Gastroesophageal sphincter (tissue), 4 donors: ENCODE results near the gene FANCI. TPM values are rescaled to one million over a fixed set of nuclear protein-coding genes. Genes with fewer than 3 reads are reported as not detected.
"Not testable (repeated sequence)": the region's sequence is repeated elsewhere in the genome, so short reads cannot be mapped to it uniquely, and the experiment has no call there.

Source experiments
- ATAC-seq: fragments of 150-250 bp; one replicate; pipeline ENCODE4 v1.9.1; 2016; ENCODE audit warnings: mild to moderate bottlenecking, moderate library complexity
- H3K27ac ChIP-seq, 4 donors: fragments of 200-600 bp; sonication (generic) in 3 of 4; 1 replicate in 3 of 4; 2 replicates in 1 of 4; pipeline ENCODE4 v1.5.1; 2016 to 2019
- H3K27me3 ChIP-seq: fragments of 200-600 bp; sonication (generic); one replicate; pipeline ENCODE4 v1.5.1; 2019
- H3K36me3 ChIP-seq, 2 donors: fragments of 200-600 bp; sonication (generic); one replicate each; pipeline ENCODE4 v1.5.1; 2019; ENCODE audit warnings: control low read depth in 1 of 2
- H3K4me1 ChIP-seq, 3 donors: fragments of 200-600 bp; sonication (generic); 1 replicate in 2 of 3; 2 replicates in 1 of 3; pipeline ENCODE4 v1.5.1; 2016 to 2019; ENCODE audit warnings: control low read depth in 2 of 3
- H3K4me3 ChIP-seq, 2 donors: fragments of 200-600 bp; sonication (generic); one replicate each; pipeline ENCODE4 v1.5.1; 2019; ENCODE audit warnings: mild to moderate bottlenecking in 1 of 2, moderate library complexity in 1 of 2
- H3K9me3 ChIP-seq, 3 donors: fragments of 200-600 bp; sonication (generic); one replicate each; pipeline ENCODE4 v1.5.1; 2017 to 2019; ENCODE audit warnings: control low read depth in 2 of 3
- CTCF ChIP-seq, 4 experiments: fragments of 200-600 bp in 2 of 4; fragments of 450-650 bp in 2 of 4; sonication (generic) in 1 of 4; IDR thresholded peaks; one replicate each; pipeline ENCODE4 v1.5.1; 2017 to 2019; ENCODE audit warnings: antibody characterized with exemption in 4 of 4, mild to moderate bottlenecking in 2 of 4, moderate library complexity in 2 of 4
- EP300 ChIP-seq: sonication (generic); formaldehyde crosslinking; IDR thresholded peaks from one replicate; pipeline ENCODE4 v1.6.1; 2017; ENCODE audit warnings: antibody characterized with exemption, mild to moderate bottlenecking
- POLR2A ChIP-seq, 2 donors: fragments of 450-650 bp; IDR thresholded peaks; one replicate each; pipeline ENCODE4 v1.6.1; 2017; ENCODE audit warnings: antibody characterized with exemption in 2 of 2, mild to moderate bottlenecking in 2 of 2, moderate library complexity in 1 of 2
- POLR2AphosphoS5 ChIP-seq: sonication (generic); formaldehyde crosslinking; IDR thresholded peaks from one replicate; pipeline ENCODE4 v1.6.1; 2017; ENCODE audit warnings: antibody characterized with exemption
- WGBS, 2 donors: methylation state at CpG; one replicate each; pipeline ENCODE4 v1.1.5; 2018; ENCODE audit warnings: low coverage in 1 of 2; 5-methylcytosine and 5-hydroxymethylcytosine counted together
- total RNA-seq, 4 donors: library from RNA; depleted of rRNA; stranded (reverse); fragments of >200 nt; gene quantifications; one replicate each; pipeline ENCODE4 v1.1.0, GENCODE V29; 2016

Gene FANCI
- total RNA-seq, 4 donors from 2014 or later = 1.9 to 12.5 (median 7.1) TPM

- Histone ChIP-seq H3K9me3 (no peaks in the 10 kb centered on the region), H3K4me3 (peak overlapping the region; percentile 54 to 76), H3K27me3 (no peaks in the 10 kb centered on the region), H3K27ac (peak overlapping the region in 1 of 4 donors; percentile 76), H3K36me3 (no peaks in the 10 kb centered on the region), H3K4me1 (peaks cover 3 to 19% (median 6%) of the 10 kb centered on the region in 3 donors)
- 0% methylated on average over 2 of the region's 6 CpGs; no CpG with 5 or more reads in 1 of the 2 donors for WGBS, 2 donors
- TF ChIP-seq EP300 = no peak
- TF ChIP-seq CTCF (IDR thresholded peaks at IDR 0.05) = no peak
- TF ChIP-seq POLR2AphosphoS5 = no peak
- no peak for TF ChIP-seq POLR2A (IDR thresholded peaks at IDR 0.05)
- no peak for ATAC-seq
Measured at GRCh38 chr15:89244574-89244903, 760 bp downstream of the FANCI start.

GRCh38 chr15:89247446-89247845 lies 3.7 kb downstream of the FANCI start:
- H3K27me3 ChIP-seq = no peaks in the 10 kb centered on the region
- H3K36me3 ChIP-seq = no peaks in the 10 kb centered on the region
- H3K9me3 ChIP-seq = no peaks in the 10 kb centered on the region
- 68 to 89% methylated on average over 2 of the region's 2 CpGs for WGBS, 2 donors
- no peak overlapping the region for H3K27ac ChIP-seq
- H3K4me1 ChIP-seq = peaks cover 3 to 19% (median 6%) of the 10 kb centered on the region in 3 donors
- no peak for ATAC-seq
- no peak overlapping the region for H3K4me3 ChIP-seq
- TF ChIP-seq POLR2A (IDR thresholded peaks at IDR 0.05) (no peak), POLR2AphosphoS5 (no peak), CTCF (IDR thresholded peaks at IDR 0.05) (no peak), EP300 (no peak)

GRCh38 chr15:89248584-89248983 lies 4.8 kb downstream of the FANCI start:
- no peak for ATAC-seq
- no peaks in the 10 kb centered on the region for H3K9me3 ChIP-seq
- no peaks in the 10 kb centered on the region for H3K27me3 ChIP-seq
- H3K4me3 ChIP-seq = no peak overlapping the region
- H3K36me3 ChIP-seq = no peaks in the 10 kb centered on the region
- H3K4me1 ChIP-seq = peaks cover 3 to 11% (median 6%) of the 10 kb centered on the region in 3 donors
- TF ChIP-seq POLR2A (IDR thresholded peaks at IDR 0.05) = no peak
- no peak for TF ChIP-seq EP300
- TF ChIP-seq POLR2AphosphoS5 = no peak
- no peak for TF ChIP-seq CTCF (IDR thresholded peaks at IDR 0.05)
- 94 to 96% methylated on average over 2 of the region's 2 CpGs for WGBS, 2 donors
- H3K27ac ChIP-seq = no peak overlapping the region

- not testable (repeated sequence) for H3K27ac ChIP-seq, H3K4me1 ChIP-seq, H3K36me3 ChIP-seq, H3K9me3 ChIP-seq, H3K4me3 ChIP-seq, ATAC-seq, H3K27me3 ChIP-seq
- 83 to 97% methylated on average over 1 to 2 of the region's 5 CpGs for WGBS, 2 donors
Measured at GRCh38 chr15:89250142-89250541, 6.4 kb downstream of the FANCI start.

- 93% methylated on average over 4 of the region's 4 CpGs; no CpG with 5 or more reads in 1 of the 2 donors for WGBS, 2 donors
- H3K4me3 ChIP-seq, H3K27ac ChIP-seq, H3K36me3 ChIP-seq, ATAC-seq, H3K27me3 ChIP-seq, H3K9me3 ChIP-seq, H3K4me1 ChIP-seq: not testable (repeated sequence)
Measured at GRCh38 chr15:89277281-89277680, 33.5 kb downstream of the FANCI start.

GRCh38 chr15:89278307-89278706 lies 34.5 kb downstream of the FANCI start:
- no peak for ATAC-seq
- Histone ChIP-seq H3K27ac (no peak overlapping the region), H3K9me3 (no peaks in the 10 kb centered on the region), H3K4me1 (no peaks in the 10 kb centered on the region), H3K27me3 (no peaks in the 10 kb centered on the region), H3K36me3 (no peaks in the 10 kb centered on the region), H3K4me3 (no peak overlapping the region)
- no peak for TF ChIP-seq EP300
- no peak for TF ChIP-seq POLR2AphosphoS5
- no peak for TF ChIP-seq POLR2A (IDR thresholded peaks at IDR 0.05)
- TF ChIP-seq CTCF (IDR thresholded peaks at IDR 0.05) = no peak
- WGBS, 2 donors = 79 to 100% methylated on average over 1 of the region's 1 CpG
